GM21515 (cell line): ENCODE data around the gene KLHDC7B.

Source experiments
- ATAC-seq: cut with Tn5 transposase; IDR thresholded peaks from one replicate; pipeline ENCODE4 v1.9.1; 2021; ENCODE audit not compliant: unreplicated experiment

Gene KLHDC7B

DNA sequence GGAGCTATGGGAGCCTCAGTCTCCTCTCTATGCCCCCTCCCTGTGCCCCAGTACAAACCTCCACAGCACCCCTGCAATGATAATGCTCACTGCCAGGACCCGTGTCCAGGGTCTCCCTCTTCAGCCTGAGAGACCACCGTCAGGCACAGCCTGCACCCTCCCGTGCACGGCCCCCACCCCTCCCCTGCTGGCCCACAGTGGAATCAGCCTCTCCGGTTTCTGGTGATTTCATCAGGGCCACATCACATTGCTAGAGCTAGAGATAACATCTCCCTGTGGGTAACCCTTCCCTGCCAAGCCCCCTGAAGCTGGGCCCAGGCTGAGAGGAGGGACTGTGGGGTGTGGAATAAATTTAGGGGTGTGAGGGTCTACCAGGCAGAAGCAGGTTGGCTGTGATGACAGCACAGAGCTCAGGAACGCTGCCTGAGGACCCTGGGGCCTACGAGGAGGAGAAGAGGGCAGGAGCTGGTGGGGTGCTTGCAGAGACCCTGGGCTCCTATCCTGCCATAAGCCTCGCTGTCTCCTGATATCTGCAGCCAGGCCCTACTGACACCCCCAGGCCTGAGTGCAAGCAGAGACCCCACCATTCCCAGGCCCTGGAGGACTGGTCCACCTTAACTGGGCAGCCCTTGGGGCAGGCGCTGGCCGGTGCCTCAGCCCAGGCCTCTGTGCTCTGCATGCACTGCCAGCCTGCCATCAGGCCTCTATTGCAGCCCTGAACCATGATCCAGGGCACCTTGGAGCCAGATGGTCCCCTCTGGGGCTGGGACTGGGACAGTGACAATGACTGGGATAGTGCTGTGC is at the start of gene KLHDC7B:
Gene KLHDC7B (plus strand): TSS at position 378 of the 804 bp plus-strand sequence. CDS start 345 bp downstream, at position 723.
- ATAC-seq, result no peak

- ATAC-seq, result no peak
Measured at GRCh38 chr22:50497093-50497492, 48.6 kb upstream of the KLHDC7B start.

DNA sequence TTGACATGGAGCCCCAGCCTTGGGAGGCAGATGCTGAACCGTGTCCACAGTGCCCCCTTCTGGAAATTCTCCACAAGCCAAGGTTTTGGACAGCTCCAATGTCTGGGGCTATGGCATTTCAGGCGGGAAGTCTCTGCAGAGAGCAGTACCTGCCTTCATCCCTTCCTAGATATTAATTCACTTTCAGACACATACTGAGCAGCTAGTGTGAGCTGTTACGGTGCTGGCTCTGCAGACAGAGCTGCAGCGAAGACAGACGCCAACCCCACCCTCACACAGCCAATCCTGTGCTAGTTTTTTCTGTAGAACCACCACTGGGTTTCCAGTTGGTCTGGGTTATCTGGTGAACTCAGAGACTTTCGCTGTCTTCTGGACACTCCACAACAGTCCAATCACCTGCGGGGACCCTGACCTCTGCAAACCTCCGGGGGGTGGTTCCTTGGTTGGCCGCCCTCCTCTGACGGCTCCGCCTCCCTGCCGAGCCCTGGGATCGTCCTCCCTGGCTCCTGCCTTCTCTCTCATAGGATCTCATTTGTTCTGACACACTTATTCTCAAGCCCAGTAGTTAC is 47.3 kb upstream of the KLHDC7B start:
- ATAC-seq, result no peak

- ATAC-seq, result no peak
Measured at GRCh38 chr22:50500452-50500851, 45.2 kb upstream of the KLHDC7B start.

DNA sequence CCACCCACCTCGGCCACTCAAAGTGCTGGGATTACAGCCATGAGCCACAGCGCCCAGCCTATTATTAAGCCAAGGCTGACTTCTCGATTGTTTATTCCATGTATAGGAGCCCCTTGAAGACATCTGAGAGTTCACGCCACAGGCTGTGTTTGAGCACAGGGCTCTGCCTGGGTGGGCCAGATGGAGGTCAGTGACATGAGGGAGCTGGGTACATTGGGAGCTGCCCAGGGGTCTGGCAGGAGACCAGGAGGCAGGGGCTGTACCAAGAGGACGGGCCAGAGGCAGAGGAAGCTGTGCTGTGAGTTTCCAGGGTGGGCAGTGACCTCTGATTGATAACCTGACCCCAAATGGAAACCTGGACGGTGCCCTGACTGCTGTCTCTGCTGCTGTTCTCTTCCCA is 43.6 kb upstream of the KLHDC7B start:
- ATAC-seq, result no peak

- no peak for ATAC-seq
Measured at GRCh38 chr22:50502628-50503474, 42.8 kb upstream of the KLHDC7B start.

GRCh38 chr22:50503475-50504145 is 42.1 kb upstream of the KLHDC7B start:
- no peak for ATAC-seq

GRCh38 chr22:50504369-50505211 is 41.1 kb upstream of the KLHDC7B start:
- ATAC-seq, result no peak

- ATAC-seq, result no peak
Measured at GRCh38 chr22:50505276-50505775, 40.4 kb upstream of the KLHDC7B start.

GRCh38 chr22:50505776-50506610 is 39.7 kb upstream of the KLHDC7B start:
- no peak for ATAC-seq

- ATAC-seq, result no peak
Measured at GRCh38 chr22:50506611-50507420, 38.9 kb upstream of the KLHDC7B start.

GRCh38 chr22:50507421-50507990 is 38.2 kb upstream of the KLHDC7B start, which contains the start of gene LMF2:
LMF2 (minus strand) TSS chr22:50507702; CDS start chr22:50507675, 27 bp downstream.
- peak; percentile 52 for ATAC-seq

- ATAC-seq, result peak; percentile 55
Measured at GRCh38 chr22:50507991-50508884, 37.5 kb upstream of the KLHDC7B start, which contains the start of gene NCAPH2. NCAPH2 (plus strand) TSS chr22:50508224; CDS start chr22:50508338, 114 bp downstream.

GRCh38 chr22:50508897-50509296 is 36.8 kb upstream of the KLHDC7B start:
- no peak for ATAC-seq

GRCh38 chr22:50513175-50513574 is 32.5 kb upstream of the KLHDC7B start:
- no peak for ATAC-seq

- no peak for ATAC-seq
Measured at GRCh38 chr22:50516068-50516467, 29.6 kb upstream of the KLHDC7B start.

- ATAC-seq, result no peak
Measured at GRCh38 chr22:50516891-50517290, 28.8 kb upstream of the KLHDC7B start.
